ENCODE measurements around the gene CLASRP.

GRCh38 chr19:45020071-45020470 lies 18.8 kb upstream of the CLASRP start:
- TF ChIP-seq CC2D1A (IDR thresholded peaks at IDR 0.05) = no peak
- no peak for TF ChIP-seq MAX (CRISPR knock-in tag; IDR thresholded peaks at IDR 0.05)
- TF ChIP-seq, protein P1, sequence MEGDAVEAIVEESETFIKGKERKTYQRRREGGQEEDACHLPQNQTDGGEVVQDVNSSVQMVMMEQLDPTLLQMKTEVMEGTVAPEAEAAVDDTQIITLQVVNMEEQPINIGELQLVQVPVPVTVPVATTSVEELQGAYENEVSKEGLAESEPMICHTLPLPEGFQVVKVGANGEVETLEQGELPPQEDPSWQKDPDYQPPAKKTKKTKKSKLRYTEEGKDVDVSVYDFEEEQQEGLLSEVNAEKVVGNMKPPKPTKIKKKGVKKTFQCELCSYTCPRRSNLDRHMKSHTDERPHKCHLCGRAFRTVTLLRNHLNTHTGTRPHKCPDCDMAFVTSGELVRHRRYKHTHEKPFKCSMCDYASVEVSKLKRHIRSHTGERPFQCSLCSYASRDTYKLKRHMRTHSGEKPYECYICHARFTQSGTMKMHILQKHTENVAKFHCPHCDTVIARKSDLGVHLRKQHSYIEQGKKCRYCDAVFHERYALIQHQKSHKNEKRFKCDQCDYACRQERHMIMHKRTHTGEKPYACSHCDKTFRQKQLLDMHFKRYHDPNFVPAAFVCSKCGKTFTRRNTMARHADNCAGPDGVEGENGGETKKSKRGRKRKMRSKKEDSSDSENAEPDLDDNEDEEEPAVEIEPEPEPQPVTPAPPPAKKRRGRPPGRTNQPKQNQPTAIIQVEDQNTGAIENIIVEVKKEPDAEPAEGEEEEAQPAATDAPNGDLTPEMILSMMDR (IDR thresholded peaks at IDR 0.05 in 2 of 3, conservative IDR thresholded peaks at IDR 0.05 in 1 of 3; ENCODE audit: insufficient read depth in 2 of 3, low read depth in 1 of 3, low read length in 3 of 3) = no peak
- TF ChIP-seq, protein P2, sequence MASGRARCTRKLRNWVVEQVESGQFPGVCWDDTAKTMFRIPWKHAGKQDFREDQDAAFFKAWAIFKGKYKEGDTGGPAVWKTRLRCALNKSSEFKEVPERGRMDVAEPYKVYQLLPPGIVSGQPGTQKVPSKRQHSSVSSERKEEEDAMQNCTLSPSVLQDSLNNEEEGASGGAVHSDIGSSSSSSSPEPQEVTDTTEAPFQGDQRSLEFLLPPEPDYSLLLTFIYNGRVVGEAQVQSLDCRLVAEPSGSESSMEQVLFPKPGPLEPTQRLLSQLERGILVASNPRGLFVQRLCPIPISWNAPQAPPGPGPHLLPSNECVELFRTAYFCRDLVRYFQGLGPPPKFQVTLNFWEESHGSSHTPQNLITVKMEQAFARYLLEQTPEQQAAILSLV (tag; IDR thresholded peaks at IDR 0.05) = no peak
- no peak for TF ChIP-seq NR2F6 (CRISPR knock-in tag; IDR thresholded peaks at IDR 0.05)
- no peak for TF ChIP-seq ERF (CRISPR knock-in tag; IDR thresholded peaks at IDR 0.05)
- no peak for TF ChIP-seq RAD21 (CRISPR knock-in tag; conservative IDR thresholded peaks at IDR 0.05 in 1 of 2, IDR thresholded peaks at IDR 0.05 in 1 of 2)
- TF ChIP-seq CBX5 (IDR thresholded peaks at IDR 0.05; ENCODE audit: borderline replicate concordance, low read depth) = no peak
- TF ChIP-seq PATZ1 (CRISPR knock-in tag; IDR thresholded peaks at IDR 0.05; ENCODE audit: borderline replicate concordance) = no peak
- TF ChIP-seq NFIC (IDR thresholded peaks at IDR 0.05) = no peak
- TF ChIP-seq NFRKB (IDR thresholded peaks at IDR 0.05; ENCODE audit: low read depth) = no peak
